ENCODE data around the gene CXCL8. TPM values are rescaled to one million over a fixed set of nuclear protein-coding genes. Genes with fewer than 3 reads are reported as not detected.

CXCL8 gene
- total RNA-seq, 1 donor from 2014 or later: 0.27 TPM

- no peak for TF ChIP-seq CTCF (IDR thresholded peaks at IDR 0.05)
- no peak for DNase-seq (ENCODE audit: low spot score)
- H3K9me3 Mint-ChIP-seq (ENCODE audit: low read depth): no peaks in the 10 kb centered on the region
- no peaks in the 10 kb centered on the region for H3K36me3 Mint-ChIP-seq (ENCODE audit: low read depth)
- no peak overlapping the region for H3K4me3 Mint-ChIP-seq (ENCODE audit: unreplicated experiment)
- peaks cover 17% of the 10 kb centered on the region for H3K27me3 Mint-ChIP-seq (ENCODE audit: low read depth)
- no peaks in the 10 kb centered on the region for H3K4me1 Mint-ChIP-seq (ENCODE audit: low read depth)
- no peak overlapping the region for H3K27ac Mint-ChIP-seq (ENCODE audit: unreplicated experiment)
Observed at GRCh38 chr4:73761856-73762255, 21.5 kb downstream of the CXCL8 start.

- Mint-ChIP-seq H3K36me3 (ENCODE audit: low read depth) (no peaks in the 10 kb centered on the region), H3K9me3 (ENCODE audit: low read depth) (no peaks in the 10 kb centered on the region), H3K4me3 (ENCODE audit: unreplicated experiment) (no peak overlapping the region), H3K4me1 (ENCODE audit: low read depth) (no peaks in the 10 kb centered on the region), H3K27ac (ENCODE audit: unreplicated experiment) (no peak overlapping the region), H3K27me3 (ENCODE audit: low read depth) (peaks cover 17% of the 10 kb centered on the region)
- DNase-seq (ENCODE audit: low spot score): no peak
- no peak for TF ChIP-seq CTCF (IDR thresholded peaks at IDR 0.05)
Observed at GRCh38 chr4:73762409-73762808, 22.0 kb downstream of the CXCL8 start.

- H3K4me3 Mint-ChIP-seq (ENCODE audit: unreplicated experiment): no peak overlapping the region
- peaks cover 16% of the 10 kb centered on the region for H3K27me3 Mint-ChIP-seq (ENCODE audit: low read depth)
- H3K4me1 Mint-ChIP-seq (ENCODE audit: low read depth): no peaks in the 10 kb centered on the region
- no peak overlapping the region for H3K27ac Mint-ChIP-seq (ENCODE audit: unreplicated experiment)
- H3K36me3 Mint-ChIP-seq (ENCODE audit: low read depth): no peaks in the 10 kb centered on the region
- no peak for DNase-seq (ENCODE audit: low spot score)
- H3K9me3 Mint-ChIP-seq (ENCODE audit: low read depth): no peaks in the 10 kb centered on the region
- TF ChIP-seq CTCF (IDR thresholded peaks at IDR 0.05): no peak
Observed at GRCh38 chr4:73763877-73764276, 23.5 kb downstream of the CXCL8 start.

- H3K36me3 Mint-ChIP-seq (ENCODE audit: low read depth): no peaks in the 10 kb centered on the region
- TF ChIP-seq CTCF (IDR thresholded peaks at IDR 0.05): no peak
- peaks cover 19% of the 10 kb centered on the region for H3K27me3 Mint-ChIP-seq (ENCODE audit: low read depth)
- H3K27ac Mint-ChIP-seq (ENCODE audit: unreplicated experiment): no peak overlapping the region
- DNase-seq (ENCODE audit: low spot score): no peak
- no peaks in the 10 kb centered on the region for H3K9me3 Mint-ChIP-seq (ENCODE audit: low read depth)
- no peak overlapping the region for H3K4me3 Mint-ChIP-seq (ENCODE audit: unreplicated experiment)
- H3K4me1 Mint-ChIP-seq (ENCODE audit: low read depth): no peaks in the 10 kb centered on the region
Observed at GRCh38 chr4:73764513-73764912, 24.1 kb downstream of the CXCL8 start.

GRCh38 chr4:73765296-73765695 is 24.9 kb downstream of the CXCL8 start:
- Mint-ChIP-seq H3K4me3 (ENCODE audit: unreplicated experiment) (no peak overlapping the region), H3K9me3 (ENCODE audit: low read depth) (no peaks in the 10 kb centered on the region), H3K4me1 (ENCODE audit: low read depth) (no peaks in the 10 kb centered on the region), H3K27me3 (ENCODE audit: low read depth) (peaks cover 24% of the 10 kb centered on the region), H3K27ac (ENCODE audit: unreplicated experiment) (no peak overlapping the region), H3K36me3 (ENCODE audit: low read depth) (no peaks in the 10 kb centered on the region)
- DNase-seq (ENCODE audit: low spot score): no peak
- TF ChIP-seq CTCF (IDR thresholded peaks at IDR 0.05): no peak

Data from chondrocyte (in vitro differentiated cells).